Activated CD8-positive, alpha-beta memory T cell treated with anti-CD3 and anti-CD28 coated beads, Interleukin-2, amount 50 U/mL, for 48 hours (primary cell): Measurements from ENCODE around the gene CCNQ.

Experiments used
- DNase-seq: peaks from one replicate; pipeline ENCODE4 v3.0.0-alpha.2; 2020

The CCNQ gene

GRCh38 chrX:153637121-153638040, 38.4 kb upstream of the CCNQ start:
- DNase-seq: peak; percentile 32

- peak; percentile 12 for DNase-seq
Measured at GRCh38 chrX:153636716-153637115, 37.8 kb upstream of the CCNQ start.

- peak; percentile 54 for DNase-seq
Measured at GRCh38 chrX:153635788-153636668, 37.1 kb upstream of the CCNQ start.

- DNase-seq: peak; percentile 18
Measured at GRCh38 chrX:153635388-153635787, 36.4 kb upstream of the CCNQ start.

- no peak for DNase-seq
Measured at GRCh38 chrX:153634832-153635231, 35.9 kb upstream of the CCNQ start.

GRCh38 chrX:153634236-153634635, 35.3 kb upstream of the CCNQ start:
- DNase-seq: no peak

GRCh38 chrX:153633607-153634180, 34.8 kb upstream of the CCNQ start:
- DNase-seq: no peak

- DNase-seq: no peak
Measured at GRCh38 chrX:153633048-153633447, 34.1 kb upstream of the CCNQ start.

GRCh38 chrX:153632595-153632946, 33.6 kb upstream of the CCNQ start:
- no peak for DNase-seq

- no peak for DNase-seq
Measured at GRCh38 chrX:153631907-153632594, 33.1 kb upstream of the CCNQ start.

GRCh38 chrX:153631346-153631745, 32.4 kb upstream of the CCNQ start:
- DNase-seq: no peak

- no peak for DNase-seq
Measured at GRCh38 chrX:153628665-153629064, 29.7 kb upstream of the CCNQ start.

GRCh38 chrX:153628129-153628528, 29.2 kb upstream of the CCNQ start:
- DNase-seq: no peak

- DNase-seq: no peak
Measured at GRCh38 chrX:153627675-153628111, 28.8 kb upstream of the CCNQ start.

- DNase-seq: no peak
Measured at GRCh38 chrX:153626863-153627674, 28.1 kb upstream of the CCNQ start.

- no peak for DNase-seq
Measured at GRCh38 chrX:153626025-153626633, 27.2 kb upstream of the CCNQ start.

GRCh38 chrX:153625271-153626024, 26.5 kb upstream of the CCNQ start:
- no peak for DNase-seq

GRCh38 chrX:153624196-153625091, 25.5 kb upstream of the CCNQ start:
- DNase-seq: no peak

GRCh38 chrX:153623310-153624029, 24.5 kb upstream of the CCNQ start:
- DNase-seq: no peak
